NB4 (cell line): ENCODE data around the gene LYPD6B.

Source experiments
- CTCF ChIP-seq: IDR thresholded peaks from one replicate; pipeline ENCODE4 v1.5.1; 2012; ENCODE audit warnings: low read depth, low read length
- POLR2A ChIP-seq: IDR thresholded peaks from 2 replicates; pipeline ENCODE4 v1.6.1; 2011; ENCODE audit warnings: mild to moderate bottlenecking; ENCODE audit not compliant: insufficient read length; ENCODE audit errors: extremely low read depth

DNA sequence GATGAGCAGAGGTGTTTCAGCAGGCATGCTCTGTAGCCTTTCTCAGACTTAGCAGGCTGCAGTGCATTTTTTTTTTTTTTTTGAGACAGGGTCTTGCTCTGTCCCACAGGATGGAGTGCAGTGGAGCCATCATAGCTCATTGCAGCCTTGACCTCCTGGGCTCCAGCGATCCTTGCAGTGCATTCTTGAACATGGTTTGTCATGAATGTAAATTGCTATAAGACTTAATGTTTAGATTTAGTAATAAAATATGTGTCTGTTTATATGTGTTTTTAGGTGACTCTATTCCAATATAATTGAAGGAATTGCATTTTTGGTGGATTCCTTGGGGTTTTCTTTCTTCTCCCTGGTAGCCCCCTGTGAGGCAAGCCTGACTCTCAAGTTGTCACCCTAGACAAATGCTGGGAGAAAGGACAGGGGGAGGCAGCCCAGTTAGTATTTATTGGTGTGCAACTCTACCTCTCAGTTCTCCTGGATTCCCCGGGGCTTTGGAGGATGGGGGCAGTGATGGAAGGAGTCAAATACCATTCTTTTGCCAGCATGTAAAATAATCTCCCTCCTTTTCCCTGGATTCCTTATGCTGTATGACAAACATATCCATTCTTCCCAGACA lies 22.7 kb downstream of the LYPD6B start:
- no peak for TF ChIP-seq CTCF
- TF ChIP-seq POLR2A: no peak
